Epithelial cell of esophagus (primary cell): ENCODE measurements around the gene RPS2.
"Not testable (repeated sequence)": the region's sequence is repeated elsewhere in the genome, so short reads cannot be mapped to it uniquely, and the experiment has no call there.

ENCODE experiments used
- DNase-seq: peaks from one replicate; pipeline ENCODE4 v3.0.0; 2010; ENCODE audit warnings: low read depth
- H3K4me3 ChIP-seq: 2 replicates; pipeline ENCODE4 v1.5.1; 2011; ENCODE audit warnings: mild to moderate bottlenecking, low read length, control low read depth
- CTCF ChIP-seq: IDR thresholded peaks from 2 replicates; pipeline ENCODE4 v1.5.1; 2011; ENCODE audit warnings: low read depth, mild to moderate bottlenecking, low read length, control low read depth, inconsistent platforms; ENCODE audit not compliant: insufficient read depth; ENCODE audit errors: missing control alignments

RPS2 gene

DNA sequence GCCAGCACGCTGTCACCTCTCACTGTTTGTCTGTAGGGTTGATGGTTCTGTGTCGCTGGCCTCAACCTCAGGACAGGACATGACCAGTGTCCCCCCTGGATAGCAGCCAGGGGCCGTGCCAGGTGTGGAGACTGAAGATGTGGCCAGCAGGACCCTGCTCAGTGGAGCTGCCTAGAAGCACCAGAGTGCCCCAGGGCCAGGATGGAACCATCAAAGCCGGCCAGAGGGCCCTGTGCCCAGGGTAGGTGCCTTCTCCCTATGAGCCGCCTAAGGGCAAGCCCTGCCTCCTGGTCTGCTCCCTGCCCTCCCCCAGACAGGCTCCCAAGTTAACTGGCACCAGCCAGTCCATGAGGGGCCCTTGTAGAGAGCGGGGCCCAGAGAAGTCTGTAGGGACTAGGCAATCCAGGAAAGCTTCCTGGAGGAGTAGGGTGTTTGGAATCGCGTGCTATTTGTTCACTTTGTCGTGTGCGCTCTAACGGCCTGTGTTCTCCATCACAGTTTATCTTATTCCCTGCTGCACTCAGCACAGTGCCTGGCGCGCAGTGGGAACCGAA is 5.8 kb downstream of the RPS2 start:
- peak overlapping the region; percentile 18 for H3K4me3 ChIP-seq

GRCh38 chr16:1958143-1958491 is 6.5 kb downstream of the RPS2 start:
- DNase-seq, H3K4me3 ChIP-seq: not testable (repeated sequence)

More for the DNA sequence above, 5.8 kb downstream of the RPS2 start:
- TF ChIP-seq CTCF = no peak
- no peak for DNase-seq

- H3K4me3 ChIP-seq, DNase-seq: not testable (repeated sequence)
Measured at GRCh38 chr16:1957434-1958142, 7.0 kb downstream of the RPS2 start.

GRCh38 chr16:1953734-1954133 is 10.9 kb downstream of the RPS2 start:
- DNase-seq = no peak
- no peak for TF ChIP-seq CTCF

DNA sequence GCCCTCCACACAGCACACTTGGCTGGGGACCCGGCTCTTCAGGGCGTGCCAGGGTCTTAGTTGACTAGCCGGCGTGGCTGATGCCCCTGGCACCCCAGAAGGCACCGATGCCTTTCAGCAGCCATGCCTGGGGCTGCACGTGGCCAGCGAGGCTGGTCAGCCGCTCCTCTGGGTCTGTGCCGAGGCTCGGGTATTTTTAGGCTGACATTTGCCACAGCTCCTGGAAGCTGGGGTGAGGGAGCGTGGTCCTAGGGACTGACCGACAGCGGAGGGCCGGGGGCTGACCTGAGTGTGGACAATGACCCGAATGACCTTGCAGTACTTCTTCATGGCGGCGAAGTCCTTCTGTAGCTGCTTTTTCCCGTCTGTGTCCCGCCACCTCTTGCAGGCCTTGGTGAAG is 14.1 kb downstream of the RPS2 start:
- no peak for DNase-seq
- no peak overlapping the region for H3K4me3 ChIP-seq
- no peak for TF ChIP-seq CTCF

More at GRCh38 chr16:1953734-1954133, 10.9 kb downstream of the RPS2 start:
- H3K4me3 ChIP-seq = no peak overlapping the region

DNA sequence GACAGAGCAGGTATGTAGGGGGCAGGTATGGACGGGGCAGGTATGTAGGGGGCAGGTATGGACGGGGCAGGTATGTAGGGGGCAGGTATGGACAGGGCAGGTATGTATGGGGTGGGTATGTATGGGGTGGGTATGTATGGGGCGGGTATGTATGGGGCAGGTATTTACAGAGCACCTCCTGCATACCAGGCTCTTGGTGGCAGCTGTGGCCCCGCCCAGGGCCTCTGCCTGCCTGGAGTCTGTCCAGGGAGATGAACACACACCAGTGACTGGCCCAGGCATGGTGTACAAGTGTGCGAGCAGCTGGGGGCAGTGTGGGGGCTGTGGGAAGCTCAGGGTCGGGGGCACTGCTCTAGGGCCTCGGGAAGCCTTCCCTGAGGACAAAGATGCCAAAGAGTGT is 14.6 kb downstream of the RPS2 start:
- TF ChIP-seq CTCF = peak; percentile 16
- DNase-seq = peak; percentile 94
- H3K4me3 ChIP-seq = no peak overlapping the region

DNA sequence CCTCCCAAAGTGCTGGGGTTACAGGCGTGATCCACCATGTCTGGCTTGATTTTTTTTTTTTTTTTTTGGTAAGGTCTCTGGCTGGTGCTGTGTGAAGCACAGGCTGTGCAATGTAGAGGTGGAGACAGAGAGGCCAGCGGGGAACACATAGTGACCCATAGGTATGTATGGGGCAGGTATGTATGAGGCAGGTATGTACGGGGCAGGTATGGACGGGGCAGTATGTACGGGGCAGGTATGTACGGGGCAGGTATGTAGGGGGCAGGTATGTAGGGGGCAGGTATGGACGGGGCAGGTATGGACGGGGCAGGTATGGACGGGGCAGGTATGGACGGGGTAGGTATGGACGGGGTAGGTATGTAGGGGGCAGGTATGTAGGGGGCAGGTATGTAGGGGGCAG is 15.1 kb downstream of the RPS2 start:
- H3K4me3 ChIP-seq = no peak overlapping the region
- TF ChIP-seq CTCF = no peak
- DNase-seq = peak; percentile 71

GRCh38 chr16:1947369-1947670 is 17.3 kb downstream of the RPS2 start:
- no peak for DNase-seq
- TF ChIP-seq CTCF = no peak
- H3K4me3 ChIP-seq = no peak overlapping the region
